Measurements from ENCODE around the gene FUOM. TPM values are rescaled to one million over a fixed set of nuclear protein-coding genes. Genes with fewer than 3 reads are reported as not detected.

The FUOM gene
- total RNA-seq, 1 donor from 2014 or later: 5.1 TPM

DNA sequence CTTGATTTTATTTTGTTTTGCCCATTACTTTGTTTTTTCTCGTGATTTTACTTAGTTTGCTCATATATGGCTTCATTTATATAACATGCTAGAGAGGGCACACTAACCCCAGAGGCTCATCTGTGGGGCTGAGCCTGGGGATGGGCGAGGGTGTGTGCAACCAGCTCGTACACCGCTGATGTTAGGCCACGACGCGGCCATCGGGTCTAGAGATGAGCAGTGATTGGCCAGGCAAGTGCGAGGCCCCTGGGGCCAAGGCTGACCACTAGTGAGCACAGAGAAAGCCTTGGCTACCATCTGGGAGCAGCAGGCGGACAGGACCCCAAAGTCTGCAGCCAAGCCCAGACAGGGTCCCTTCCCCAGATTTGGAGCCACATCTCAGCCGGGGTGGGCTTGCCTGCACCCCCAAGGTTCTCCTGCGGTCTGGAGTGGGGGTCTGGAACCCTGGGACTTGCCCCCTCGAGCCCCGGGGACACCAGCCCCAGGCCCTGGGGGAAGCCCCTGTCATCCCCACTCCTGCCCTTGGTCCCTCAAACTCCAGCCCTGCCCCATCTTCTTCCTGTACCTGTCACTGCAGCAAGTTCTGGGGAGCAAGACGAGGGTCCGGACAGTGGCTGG lies 3.7 kb downstream of the FUOM start:
- Histone ChIP-seq H3K4me3 (no peak overlapping the region), H3K9me3 (replicated peaks) (no peaks in the 10 kb centered on the region), H3K36me3 (no peaks in the 10 kb centered on the region), H3K4me1 (peaks cover 27% of the 10 kb centered on the region), H3K27ac (replicated peaks) (no peak overlapping the region), H3K27me3 (ENCODE audit: low read depth) (peaks cover 11% of the 10 kb centered on the region)
- TF ChIP-seq, protein P1, sequence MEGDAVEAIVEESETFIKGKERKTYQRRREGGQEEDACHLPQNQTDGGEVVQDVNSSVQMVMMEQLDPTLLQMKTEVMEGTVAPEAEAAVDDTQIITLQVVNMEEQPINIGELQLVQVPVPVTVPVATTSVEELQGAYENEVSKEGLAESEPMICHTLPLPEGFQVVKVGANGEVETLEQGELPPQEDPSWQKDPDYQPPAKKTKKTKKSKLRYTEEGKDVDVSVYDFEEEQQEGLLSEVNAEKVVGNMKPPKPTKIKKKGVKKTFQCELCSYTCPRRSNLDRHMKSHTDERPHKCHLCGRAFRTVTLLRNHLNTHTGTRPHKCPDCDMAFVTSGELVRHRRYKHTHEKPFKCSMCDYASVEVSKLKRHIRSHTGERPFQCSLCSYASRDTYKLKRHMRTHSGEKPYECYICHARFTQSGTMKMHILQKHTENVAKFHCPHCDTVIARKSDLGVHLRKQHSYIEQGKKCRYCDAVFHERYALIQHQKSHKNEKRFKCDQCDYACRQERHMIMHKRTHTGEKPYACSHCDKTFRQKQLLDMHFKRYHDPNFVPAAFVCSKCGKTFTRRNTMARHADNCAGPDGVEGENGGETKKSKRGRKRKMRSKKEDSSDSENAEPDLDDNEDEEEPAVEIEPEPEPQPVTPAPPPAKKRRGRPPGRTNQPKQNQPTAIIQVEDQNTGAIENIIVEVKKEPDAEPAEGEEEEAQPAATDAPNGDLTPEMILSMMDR (IDR thresholded peaks at IDR 0.05; ENCODE audit: borderline replicate concordance): no peak
- no peak for DNase-seq
- intact Hi-C loops (cut with micrococcal nuclease): no loop called here

DNA sequence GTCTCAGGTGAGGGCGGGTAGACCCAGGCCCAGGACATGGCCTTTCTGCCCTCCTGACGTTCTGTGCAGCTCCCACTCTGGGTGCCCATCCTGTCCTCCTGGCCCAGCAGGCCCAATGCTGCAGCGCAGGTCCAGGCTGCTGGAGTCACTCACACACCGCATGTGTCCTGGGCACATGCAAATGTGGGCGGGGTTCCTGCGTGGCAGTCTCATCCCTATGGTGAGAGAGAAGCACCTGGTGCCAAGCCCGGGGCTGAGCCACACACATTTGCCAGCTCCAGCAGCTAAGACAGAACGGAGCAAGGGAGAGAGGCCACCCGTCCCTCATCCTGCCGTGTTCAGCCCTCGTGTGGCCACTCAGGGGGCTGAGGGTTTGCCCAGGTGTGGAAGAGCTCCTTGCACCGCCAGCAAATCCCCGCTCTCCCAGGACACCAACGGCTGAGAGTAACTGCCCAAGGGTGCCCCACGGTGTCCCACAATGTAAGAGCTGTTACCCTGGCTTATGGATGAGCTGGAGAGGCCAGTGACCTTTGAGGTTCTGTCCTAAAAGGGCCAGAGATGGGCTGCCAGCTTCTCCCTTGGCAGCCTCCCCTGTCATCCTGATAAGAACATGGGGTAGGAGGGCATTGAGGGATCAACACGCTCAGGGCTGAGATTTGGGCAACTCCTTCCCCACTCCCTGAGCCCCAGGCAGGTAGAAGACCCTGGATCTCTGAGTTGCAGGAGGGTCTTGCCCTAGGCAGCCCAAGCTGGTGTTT lies 4.4 kb downstream of the FUOM start:
- Histone ChIP-seq H3K27ac (replicated peaks) (no peak overlapping the region), H3K9me3 (replicated peaks) (no peaks in the 10 kb centered on the region), H3K27me3 (ENCODE audit: low read depth) (peaks cover 18% of the 10 kb centered on the region), H3K36me3 (no peaks in the 10 kb centered on the region), H3K4me3 (no peak overlapping the region), H3K4me1 (peaks cover 25% of the 10 kb centered on the region)
- TF ChIP-seq, protein P1 (IDR thresholded peaks at IDR 0.05; ENCODE audit: borderline replicate concordance): no peak
- DNase-seq: no peak
- intact Hi-C loops (cut with micrococcal nuclease): no loop called here

DNA sequence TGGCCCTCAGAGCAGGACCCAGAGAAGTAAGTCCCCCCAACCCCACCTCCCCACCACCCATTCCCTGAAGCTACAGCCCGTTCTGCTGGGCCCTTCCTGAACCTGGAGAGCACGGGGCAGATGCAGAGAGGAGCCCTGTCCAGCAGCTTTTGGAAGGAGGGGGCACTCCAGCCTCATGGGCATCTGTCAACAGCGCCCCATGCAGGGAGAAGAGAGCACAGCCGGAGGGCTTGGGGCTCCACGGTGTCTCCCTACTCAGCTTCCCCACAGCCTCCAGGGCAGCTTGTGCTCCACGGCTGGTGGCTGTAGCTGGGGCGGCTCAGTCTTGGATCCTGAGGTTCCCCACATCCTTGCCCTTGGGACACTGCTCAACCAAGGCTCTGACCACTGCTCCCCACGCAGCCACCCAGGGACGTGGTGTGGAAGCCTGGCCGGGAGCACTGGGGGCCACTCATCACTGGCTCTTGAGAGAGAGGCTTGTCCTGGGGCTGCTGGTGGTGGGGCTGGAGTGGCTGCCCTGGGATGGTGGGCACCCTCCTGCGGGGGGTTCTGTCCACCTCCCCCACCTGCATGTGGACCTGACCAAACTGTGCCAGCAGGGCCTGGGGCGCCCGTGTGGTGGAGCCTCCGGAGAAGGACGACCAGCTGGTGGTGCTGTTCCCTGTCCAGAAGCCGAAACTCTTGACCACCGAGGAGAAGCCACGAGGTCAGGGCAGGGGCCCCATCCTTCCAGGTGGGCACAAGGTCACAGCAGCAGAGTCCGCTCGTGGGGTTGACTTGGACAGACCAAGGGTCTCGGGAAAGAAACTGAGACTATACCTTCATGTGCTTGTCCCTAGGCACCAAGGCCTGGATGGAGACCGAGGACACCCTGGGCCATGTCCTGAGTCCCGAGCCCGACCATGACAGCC lies 6.2 kb downstream of the FUOM start:
- H3K4me3 ChIP-seq: no peak overlapping the region
- intact Hi-C loops (cut with micrococcal nuclease): no loop called here
- peaks cover 11% of the 10 kb centered on the region for H3K4me1 ChIP-seq
- H3K9me3 ChIP-seq (replicated peaks): no peaks in the 10 kb centered on the region
- peak; percentile 12 for DNase-seq
- no peaks in the 10 kb centered on the region for H3K36me3 ChIP-seq
- no peak overlapping the region for H3K27ac ChIP-seq (replicated peaks)
- H3K27me3 ChIP-seq (ENCODE audit: low read depth): peaks cover 36% of the 10 kb centered on the region
- TF ChIP-seq, protein P1 (IDR thresholded peaks at IDR 0.05; ENCODE audit: borderline replicate concordance): no peak

DNA sequence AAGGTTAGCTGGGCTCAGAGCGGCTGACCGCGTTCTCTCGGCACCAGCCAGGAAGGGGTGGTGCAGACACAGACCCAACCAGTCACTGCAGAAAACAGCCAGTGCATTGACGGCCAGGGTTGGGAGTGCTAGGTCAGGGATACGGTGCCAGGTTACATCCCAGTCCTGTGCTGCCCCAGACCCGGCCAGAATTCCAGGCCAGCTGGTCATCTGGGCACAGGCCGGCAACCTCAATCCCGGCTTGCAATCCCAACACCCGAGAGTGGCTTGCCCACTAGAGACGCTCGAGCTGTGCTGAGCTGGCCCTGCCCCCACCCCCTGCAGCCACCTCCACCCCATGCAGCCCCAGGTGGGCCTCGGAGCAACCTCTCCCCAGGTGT lies 6.9 kb downstream of the FUOM start:
- intact Hi-C loops (cut with micrococcal nuclease): no loop called here

More for the DNA sequence above, 6.9 kb downstream of the FUOM start:
- Histone ChIP-seq H3K27me3 (ENCODE audit: low read depth) (peaks cover 43% of the 10 kb centered on the region), H3K36me3 (no peaks in the 10 kb centered on the region), H3K9me3 (replicated peaks) (no peaks in the 10 kb centered on the region), H3K4me3 (no peak overlapping the region), H3K4me1 (peaks cover 4% of the 10 kb centered on the region), H3K27ac (replicated peaks) (no peak overlapping the region)
- peak; percentile 10 for DNase-seq
- TF ChIP-seq, protein P1 (IDR thresholded peaks at IDR 0.05; ENCODE audit: borderline replicate concordance): no peak

All from left ventricle myocardium inferior (tissue), 1 donor.